ENCODE results near the gene SKOR1.
A peak's percentile ranks its signal among the peaks of the same experiment; 100 is the strongest.

DNA sequence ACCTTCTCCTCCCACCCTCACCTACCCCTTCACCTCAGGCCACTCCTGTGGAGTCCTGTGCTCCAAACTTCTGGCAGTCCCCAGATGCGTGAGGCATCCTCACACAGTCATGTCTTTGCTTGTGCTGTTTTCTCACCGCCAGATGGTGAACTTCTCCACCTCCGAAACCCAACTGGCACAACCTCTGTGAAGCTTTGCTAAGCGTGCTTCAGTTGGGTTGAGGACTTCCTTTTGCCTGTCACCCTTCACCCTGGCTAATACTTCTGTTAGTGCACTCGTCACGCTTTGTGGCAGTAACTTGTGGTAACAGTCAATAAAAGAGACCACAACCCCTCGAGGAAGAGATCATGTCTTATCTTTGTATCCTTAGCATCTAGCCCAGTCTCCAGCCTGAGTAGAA lies 42.0 kb upstream of the SKOR1 start:
- TF ChIP-seq, protein P1, sequence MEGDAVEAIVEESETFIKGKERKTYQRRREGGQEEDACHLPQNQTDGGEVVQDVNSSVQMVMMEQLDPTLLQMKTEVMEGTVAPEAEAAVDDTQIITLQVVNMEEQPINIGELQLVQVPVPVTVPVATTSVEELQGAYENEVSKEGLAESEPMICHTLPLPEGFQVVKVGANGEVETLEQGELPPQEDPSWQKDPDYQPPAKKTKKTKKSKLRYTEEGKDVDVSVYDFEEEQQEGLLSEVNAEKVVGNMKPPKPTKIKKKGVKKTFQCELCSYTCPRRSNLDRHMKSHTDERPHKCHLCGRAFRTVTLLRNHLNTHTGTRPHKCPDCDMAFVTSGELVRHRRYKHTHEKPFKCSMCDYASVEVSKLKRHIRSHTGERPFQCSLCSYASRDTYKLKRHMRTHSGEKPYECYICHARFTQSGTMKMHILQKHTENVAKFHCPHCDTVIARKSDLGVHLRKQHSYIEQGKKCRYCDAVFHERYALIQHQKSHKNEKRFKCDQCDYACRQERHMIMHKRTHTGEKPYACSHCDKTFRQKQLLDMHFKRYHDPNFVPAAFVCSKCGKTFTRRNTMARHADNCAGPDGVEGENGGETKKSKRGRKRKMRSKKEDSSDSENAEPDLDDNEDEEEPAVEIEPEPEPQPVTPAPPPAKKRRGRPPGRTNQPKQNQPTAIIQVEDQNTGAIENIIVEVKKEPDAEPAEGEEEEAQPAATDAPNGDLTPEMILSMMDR (IDR thresholded peaks at IDR 0.05; ENCODE audit: low read length): peak; percentile 78
- no peak for TF ChIP-seq EZH2 (IDR thresholded peaks at IDR 0.05; ENCODE audit: borderline replicate concordance, low read length)

Measured in OCI-LY1 (cell line).